Mucosa of rectum (tissue), 2 donors: ENCODE results near the gene CDC45.

ENCODE experiments used
- H3K27ac ChIP-seq, 2 donors: one replicate each; pipeline ENCODE4 v1.7.0; 2013; ENCODE audit warnings: inconsistent platforms in 2 of 2, low read depth in 2 of 2, low read length in 2 of 2
- H3K27me3 ChIP-seq, 2 donors: one replicate each; pipeline ENCODE4 v1.7.0; 2013; ENCODE audit warnings: low read length in 2 of 2; ENCODE audit not compliant: control insufficient read depth in 2 of 2, insufficient read depth in 2 of 2
- H3K36me3 ChIP-seq, 2 donors: one replicate each; pipeline ENCODE4 v1.7.0; 2013; ENCODE audit warnings: low read length in 2 of 2; ENCODE audit not compliant: control insufficient read depth in 2 of 2, insufficient read depth in 2 of 2
- H3K4me1 ChIP-seq, 2 donors: one replicate each; pipeline ENCODE4 v1.7.0; 2013; ENCODE audit warnings: low read length in 2 of 2, mild to moderate bottlenecking in 1 of 2; ENCODE audit not compliant: control insufficient read depth in 2 of 2, insufficient read depth in 2 of 2
- H3K4me3 ChIP-seq, 2 donors: one replicate each; pipeline ENCODE4 v1.7.0; 2013; ENCODE audit warnings: low read length in 2 of 2
- H3K9ac ChIP-seq, 2 donors: one replicate each; pipeline ENCODE4 v1.7.0; 2013; ENCODE audit warnings: low read length in 2 of 2, low read depth in 1 of 2, mild to moderate bottlenecking in 1 of 2
- H3K9me3 ChIP-seq, 2 donors: one replicate each; pipeline ENCODE4 v1.7.0; 2013; ENCODE audit warnings: low read length in 2 of 2; ENCODE audit not compliant: control insufficient read depth in 2 of 2
- donor health status: healthy.
- donor health status: Normal muscosa, but diverticular disease.

Gene CDC45

GRCh38 chr22:19456541-19456940, 23.2 kb upstream of the CDC45 start:
- H3K36me3 ChIP-seq: peaks cover 53 to 59% of the 10 kb centered on the region in 2 donors
- no peak overlapping the region for H3K4me3 ChIP-seq
- no peaks in the 10 kb centered on the region for H3K4me1 ChIP-seq
- H3K9me3 ChIP-seq: no peaks in the 10 kb centered on the region
- no peak overlapping the region for H3K27ac ChIP-seq
- no peaks in the 10 kb centered on the region for H3K27me3 ChIP-seq
- no peak overlapping the region for H3K9ac ChIP-seq

- H3K9ac ChIP-seq: no peak overlapping the region
- no peaks in the 10 kb centered on the region for H3K9me3 ChIP-seq
- no peak overlapping the region for H3K27ac ChIP-seq
- no peak overlapping the region for H3K4me3 ChIP-seq
- no peaks in the 10 kb centered on the region for H3K4me1 ChIP-seq
- no peaks in the 10 kb centered on the region for H3K27me3 ChIP-seq
- H3K36me3 ChIP-seq: peaks cover 48 to 50% of the 10 kb centered on the region in 2 donors
Observed at GRCh38 chr22:19457828-19458428, 21.8 kb upstream of the CDC45 start.

DNA sequence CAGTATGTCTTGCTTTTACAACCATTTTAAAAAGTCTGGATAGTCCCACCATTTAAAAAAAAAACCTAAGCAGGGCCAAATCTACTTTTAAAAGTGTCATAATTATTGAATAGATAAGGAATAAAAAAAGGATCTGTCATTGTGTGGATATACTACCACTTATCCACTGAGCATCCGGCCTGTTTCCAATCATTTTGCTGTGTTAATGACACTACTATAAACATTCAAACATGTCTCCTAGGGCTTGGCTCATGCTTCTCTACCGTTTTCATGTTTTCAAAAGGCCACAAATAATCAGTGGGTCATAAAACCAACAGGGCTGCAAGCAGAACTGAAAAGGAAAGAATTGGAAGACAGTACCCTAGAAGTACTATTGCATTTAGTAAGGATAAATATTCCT, 19.7 kb upstream of the CDC45 start:
- no peak overlapping the region for H3K27ac ChIP-seq
- peaks cover 44% of the 10 kb centered on the region in 2 donors for H3K36me3 ChIP-seq
- H3K4me3 ChIP-seq: no peak overlapping the region

DNA sequence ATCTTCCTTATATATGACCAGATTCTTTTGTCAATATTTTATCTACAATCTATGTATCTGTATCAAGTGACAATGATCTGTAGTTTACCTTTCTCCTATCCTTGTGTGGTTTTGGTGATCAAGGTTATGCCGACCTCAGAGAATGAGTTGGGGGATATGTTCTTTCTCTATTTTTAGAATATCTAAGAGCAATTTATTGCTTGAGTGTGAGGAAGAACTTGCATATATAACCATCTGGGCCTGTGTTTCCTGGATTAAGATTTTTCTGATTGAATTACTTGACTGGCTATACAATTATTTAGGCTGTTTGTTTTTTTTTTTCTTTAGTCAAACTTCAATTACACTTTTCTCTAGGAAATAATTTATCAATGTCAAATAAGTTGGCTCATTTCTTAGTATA, 18.2 kb upstream of the CDC45 start:
- Histone ChIP-seq H3K9me3 (no peaks in the 10 kb centered on the region), H3K27ac (no peak overlapping the region), H3K27me3 (no peaks in the 10 kb centered on the region), H3K36me3 (peaks cover 42 to 43% of the 10 kb centered on the region in 2 donors), H3K4me3 (no peak overlapping the region), H3K4me1 (no peaks in the 10 kb centered on the region), H3K9ac (no peak overlapping the region)

More for the DNA sequence above, 19.7 kb upstream of the CDC45 start:
- no peaks in the 10 kb centered on the region for H3K4me1 ChIP-seq
- H3K9ac ChIP-seq: no peak overlapping the region
- no peaks in the 10 kb centered on the region for H3K9me3 ChIP-seq
- no peaks in the 10 kb centered on the region for H3K27me3 ChIP-seq

DNA sequence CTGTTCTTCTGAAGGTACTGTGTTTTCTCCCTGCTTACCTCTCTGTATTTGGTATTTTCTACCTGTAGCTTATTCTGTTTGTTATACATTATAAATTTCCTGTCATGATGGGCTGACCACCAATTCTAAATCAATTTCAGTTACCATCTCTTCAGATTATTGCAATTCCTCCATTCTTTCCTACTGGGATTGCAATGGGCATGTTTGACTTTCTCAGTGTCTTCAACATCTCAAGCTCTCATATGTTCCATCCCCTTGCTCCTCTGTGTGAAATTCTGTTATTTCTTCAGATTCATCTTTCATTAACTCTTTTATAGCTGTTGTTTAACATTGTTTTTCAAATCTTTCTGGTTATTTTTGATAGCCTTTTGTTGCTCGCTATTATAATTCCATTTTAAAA, 16.7 kb upstream of the CDC45 start:
- no peak overlapping the region for H3K9ac ChIP-seq
- peaks cover 45% of the 10 kb centered on the region in 2 donors for H3K36me3 ChIP-seq

GRCh38 chr22:19463491-19464469, 15.9 kb upstream of the CDC45 start:
- H3K27me3 ChIP-seq: no peaks in the 10 kb centered on the region
- H3K4me1 ChIP-seq: no peaks in the 10 kb centered on the region
- no peaks in the 10 kb centered on the region for H3K9me3 ChIP-seq
- H3K36me3 ChIP-seq: peaks cover 48 to 50% of the 10 kb centered on the region in 2 donors
- no peak overlapping the region for H3K27ac ChIP-seq
- no peak overlapping the region for H3K9ac ChIP-seq
- no peak overlapping the region for H3K4me3 ChIP-seq

More for the DNA sequence above, 16.7 kb upstream of the CDC45 start:
- no peak overlapping the region for H3K27ac ChIP-seq
- no peaks in the 10 kb centered on the region for H3K27me3 ChIP-seq
- H3K4me1 ChIP-seq: no peaks in the 10 kb centered on the region
- no peaks in the 10 kb centered on the region for H3K9me3 ChIP-seq
- H3K4me3 ChIP-seq: no peak overlapping the region

- H3K9ac ChIP-seq: no peak overlapping the region
- no peak overlapping the region for H3K4me3 ChIP-seq
- H3K36me3 ChIP-seq: peaks cover 56 to 57% of the 10 kb centered on the region in 2 donors
- no peaks in the 10 kb centered on the region for H3K9me3 ChIP-seq
- no peak overlapping the region for H3K27ac ChIP-seq
- no peaks in the 10 kb centered on the region for H3K4me1 ChIP-seq
- H3K27me3 ChIP-seq: no peaks in the 10 kb centered on the region
Observed at GRCh38 chr22:19464546-19464945, 15.2 kb upstream of the CDC45 start.

- Histone ChIP-seq H3K4me1 (no peaks in the 10 kb centered on the region), H3K36me3 (peaks cover 60 to 62% of the 10 kb centered on the region in 2 donors), H3K9ac (no peak overlapping the region), H3K27ac (no peak overlapping the region), H3K4me3 (no peak overlapping the region), H3K27me3 (no peaks in the 10 kb centered on the region), H3K9me3 (no peaks in the 10 kb centered on the region)
Observed at GRCh38 chr22:19464975-19465374, 14.7 kb upstream of the CDC45 start.

GRCh38 chr22:19466126-19466716, 13.5 kb upstream of the CDC45 start:
- no peaks in the 10 kb centered on the region for H3K4me1 ChIP-seq
- no peak overlapping the region for H3K9ac ChIP-seq
- no peaks in the 10 kb centered on the region for H3K9me3 ChIP-seq
- no peak overlapping the region for H3K27ac ChIP-seq
- H3K4me3 ChIP-seq: no peak overlapping the region
- H3K27me3 ChIP-seq: no peaks in the 10 kb centered on the region
- peaks cover 68 to 71% of the 10 kb centered on the region in 2 donors for H3K36me3 ChIP-seq
